HCT116 (cell line): ENCODE results near the gene MAF.

Experiments used
- EZH2 ChIP-seq: fragments of 200-600 bp; sonication (generic); IDR thresholded peaks from 2 replicates; pipeline ENCODE4 v1.6.1; 2017; ENCODE audit warnings: antibody characterized with exemption, mixed run types
- EZH2phosphoT487 ChIP-seq: fragments of 200-600 bp; IDR thresholded peaks from 2 replicates; pipeline ENCODE4 v1.6.1; 2018; ENCODE audit warnings: antibody characterized with exemption, borderline replicate concordance
- MAX ChIP-seq: IDR thresholded peaks from 2 replicates; pipeline ENCODE4 v1.6.1; 2012
- POLR2A ChIP-seq: IDR thresholded peaks from 2 replicates; pipeline ENCODE4 v1.7.0; 2011; ENCODE audit warnings: borderline replicate concordance; ENCODE audit not compliant: insufficient read depth, insufficient read length; ENCODE audit errors: extremely low read depth
- REST ChIP-seq: IDR thresholded peaks from 2 replicates; pipeline ENCODE4 v1.6.1; 2012; ENCODE audit warnings: low read depth
- TF ChIP-seq, protein P1 (sequence below), 3 experiments: fragments of 200-600 bp in 1 of 3; sonication (generic) in 1 of 3; IDR thresholded peaks in 2 of 3; conservative IDR thresholded peaks in 1 of 3; 2 replicates each; pipeline ENCODE4 v1.5.1; 2012 to 2017; ENCODE audit warnings: low read depth in 2 of 3, low read length in 2 of 3, antibody characterized with exemption in 1 of 3, borderline replicate concordance in 1 of 3, control low read depth in 1 of 3, mild to moderate bottlenecking in 1 of 3, mixed read lengths in 1 of 3, mixed run types in 1 of 3, moderate library complexity in 1 of 3; ENCODE audit not compliant: insufficient read depth in 1 of 3

- TF ChIP-seq, protein P1, sequence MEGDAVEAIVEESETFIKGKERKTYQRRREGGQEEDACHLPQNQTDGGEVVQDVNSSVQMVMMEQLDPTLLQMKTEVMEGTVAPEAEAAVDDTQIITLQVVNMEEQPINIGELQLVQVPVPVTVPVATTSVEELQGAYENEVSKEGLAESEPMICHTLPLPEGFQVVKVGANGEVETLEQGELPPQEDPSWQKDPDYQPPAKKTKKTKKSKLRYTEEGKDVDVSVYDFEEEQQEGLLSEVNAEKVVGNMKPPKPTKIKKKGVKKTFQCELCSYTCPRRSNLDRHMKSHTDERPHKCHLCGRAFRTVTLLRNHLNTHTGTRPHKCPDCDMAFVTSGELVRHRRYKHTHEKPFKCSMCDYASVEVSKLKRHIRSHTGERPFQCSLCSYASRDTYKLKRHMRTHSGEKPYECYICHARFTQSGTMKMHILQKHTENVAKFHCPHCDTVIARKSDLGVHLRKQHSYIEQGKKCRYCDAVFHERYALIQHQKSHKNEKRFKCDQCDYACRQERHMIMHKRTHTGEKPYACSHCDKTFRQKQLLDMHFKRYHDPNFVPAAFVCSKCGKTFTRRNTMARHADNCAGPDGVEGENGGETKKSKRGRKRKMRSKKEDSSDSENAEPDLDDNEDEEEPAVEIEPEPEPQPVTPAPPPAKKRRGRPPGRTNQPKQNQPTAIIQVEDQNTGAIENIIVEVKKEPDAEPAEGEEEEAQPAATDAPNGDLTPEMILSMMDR (IDR thresholded peaks at IDR 0.05 in 2 of 3, conservative IDR thresholded peaks at IDR 0.05 in 1 of 3; ENCODE audit: borderline replicate concordance in 1 of 3, insufficient read depth in 1 of 3, low read depth in 2 of 3, low read length in 2 of 3) = no peak
- no peak for TF ChIP-seq EZH2
- TF ChIP-seq REST = no peak
- no peak for TF ChIP-seq EZH2phosphoT487
- no peak for TF ChIP-seq POLR2A
- TF ChIP-seq MAX = no peak
Observed at GRCh38 chr16:79647586-79647985, 47.0 kb upstream of the MAF start.
